Ovary (tissue), 9 donors: ENCODE measurements around the gene PSD4. TPM values are rescaled to one million over a fixed set of nuclear protein-coding genes. Genes with fewer than 3 reads are reported as not detected.

Experiments used
- DNase-seq, 5 donors: peaks; one replicate each; pipeline ENCODE4 v3.0.0-alpha.2; 2019 to 2020
- H3K27ac ChIP-seq, 2 donors: fragments of 200-600 bp; one replicate each; pipeline versions ENCODE4 v1.5.1 to v1.8.0; 2019 to 2022
- H3K27me3 ChIP-seq: fragments of 200-600 bp; one replicate; pipeline ENCODE4 v1.8.0; 2022
- H3K36me3 ChIP-seq: fragments of 200-600 bp; sonication (generic); one replicate; pipeline ENCODE4 v1.5.1; 2019
- H3K4me1 ChIP-seq: one replicate; pipeline ENCODE4 v1.8.1; 2013; ENCODE audit warnings: mild to moderate bottlenecking, moderate library complexity; ENCODE audit not compliant: insufficient read depth
- H3K4me3 ChIP-seq: fragments of 200-600 bp; sonication (generic); one replicate; pipeline ENCODE4 v1.5.1; 2017
- H3K9me3 ChIP-seq, 2 donors: fragments of 200-600 bp in 1 of 2; sonication (generic) in 1 of 2; one replicate each; pipeline versions ENCODE4 v1.5.1 to v1.8.1; 2013 to 2019; ENCODE audit warnings: mild to moderate bottlenecking in 1 of 2, moderate library complexity in 1 of 2
- CTCF ChIP-seq, 3 donors: fragments of 450-650 bp in 2 of 3; fragments of 200-600 bp in 1 of 3; IDR thresholded peaks; one replicate each; pipeline versions ENCODE4 v1.5.1 to v1.8.0; 2016 to 2022; ENCODE audit warnings: antibody characterized with exemption in 3 of 3, mild to moderate bottlenecking in 1 of 3
- EP300 ChIP-seq: sonication (generic); formaldehyde crosslinking; IDR thresholded peaks from one replicate; pipeline ENCODE4 v1.6.1; 2017; ENCODE audit warnings: antibody characterized with exemption
- POLR2A ChIP-seq: fragments of 450-650 bp; IDR thresholded peaks from one replicate; pipeline ENCODE4 v1.6.1; 2017; ENCODE audit warnings: antibody characterized with exemption, mild to moderate bottlenecking, moderate library complexity
- WGBS, 3 donors: extraction: QIAGEN DNeasy Blood & Tissue Kit in 1 of 3; methylation state at CpG; one replicate each; pipeline versions ENCODE4 v1.1.5 to v1.1.7; 2013 to 2017; 5-methylcytosine and 5-hydroxymethylcytosine counted together
- intact Hi-C, 4 donors: fragments of 100-400 bp; cut with DNase I; formaldehyde crosslinking; loops; one replicate each; pipeline versions ENCODE4 v1.11.0 to v1.15.1; 2022 to 2023
- polyA plus RNA-seq, 2 donors: library from polyadenylated mRNA; stranded (reverse); fragments of 200-250 nt in 1 of 2; fragments of 350-450 nt in 1 of 2; fragmentation: Illumina TruSeq in 1 of 2; extraction: RNeasy Lipid Tissue Mini Kit (QIAGEN cat#74804) in 1 of 2; gene quantifications; one replicate each; pipeline ENCODE4 v1.2.3, GENCODE V29; 2013 to 2014
- total RNA-seq, 7 donors: library from RNA; depleted of rRNA in 2 of 7; stranded (reverse); fragments of >200 nt in 2 of 7; fragmentation: NEBNext Ultra II Directional in 3 of 7; extraction: Animal tissue kit (Norgen Biotek cat#: 25700) in 3 of 7; gene quantifications; one replicate each; pipeline versions ENCODE4 v1.1.0 to v1.2.4, GENCODE V29; 2016 to 2023
- donor health status: DM: no; HTN: no; CAD: no; lungs with moderate emphysema.
- donor health status: DM: no; HTN: no; CAD: no.
- donor health status: Bipolar disorder and iron deficiency.
- donor health status: DM: yes; HTN: yes; CAD: no.
- donor health status: DM: no; HTN: no; CAD: no.
- donor health status: DM: yes; HTN: yes; CAD: no.

PSD4 gene
- total and polyA plus RNA-seq, 9 donors = 1.2 to 14.1 (median 3.4) TPM

GRCh38 chr2:113227290-113227689 is 53.5 kb downstream of the PSD4 start:
- TF ChIP-seq EP300 (no peak), CTCF (IDR thresholded peaks at IDR 0.05) (no peak)
- H3K27me3 ChIP-seq = no peaks in the 10 kb centered on the region
- 91 to 97% (median 92%) methylated on average over 1 of the region's 1 CpG for WGBS, 3 donors
- no peaks in the 10 kb centered on the region for H3K4me1 ChIP-seq
- no peak for DNase-seq
- H3K36me3 ChIP-seq = no peaks in the 10 kb centered on the region
- intact Hi-C loops = no loop called here
- no peaks in the 10 kb centered on the region for H3K9me3 ChIP-seq
- no peak overlapping the region for H3K27ac ChIP-seq
- no peak overlapping the region for H3K4me3 ChIP-seq

DNA sequence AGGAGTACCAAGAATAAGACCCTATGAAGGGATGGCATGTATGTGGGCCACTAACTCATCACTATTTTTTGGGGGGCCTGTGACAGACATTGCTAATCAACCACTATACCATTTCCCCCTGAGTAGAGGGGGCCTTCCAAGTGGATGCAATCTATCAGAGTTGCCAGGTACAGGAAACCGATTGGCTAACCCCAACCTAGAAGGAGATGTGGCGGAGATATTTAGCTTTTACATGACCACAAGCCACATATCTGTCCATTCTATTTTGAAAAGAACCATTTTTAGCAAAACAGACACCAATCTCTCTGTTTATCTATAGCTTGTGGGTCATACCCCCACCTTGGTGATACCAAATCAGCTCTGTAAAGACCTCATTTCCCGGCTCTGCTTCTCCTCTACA is 53.9 kb downstream of the PSD4 start:
- no peak for DNase-seq
- H3K27me3 ChIP-seq = no peaks in the 10 kb centered on the region
- no peak overlapping the region for H3K27ac ChIP-seq
- no peaks in the 10 kb centered on the region for H3K4me1 ChIP-seq
- intact Hi-C loops = no loop called here
- H3K9me3 ChIP-seq = no peaks in the 10 kb centered on the region
- H3K4me3 ChIP-seq = no peak overlapping the region
- TF ChIP-seq CTCF (IDR thresholded peaks at IDR 0.05) (no peak), EP300 (no peak), POLR2A (no peak)
- H3K36me3 ChIP-seq = no peaks in the 10 kb centered on the region
- 94 to 96% (median 95%) methylated on average over 3 of the region's 3 CpGs for WGBS, 3 donors

- Histone ChIP-seq H3K27ac (no peak overlapping the region), H3K4me3 (no peak overlapping the region), H3K9me3 (no peaks in the 10 kb centered on the region), H3K4me1 (no peaks in the 10 kb centered on the region), H3K36me3 (no peaks in the 10 kb centered on the region), H3K27me3 (no peaks in the 10 kb centered on the region)
- TF ChIP-seq EP300 = no peak
- no peak for TF ChIP-seq POLR2A
- no peak for TF ChIP-seq CTCF (IDR thresholded peaks at IDR 0.05)
- 95 to 100% (median 98%) methylated on average over 1 of the region's 1 CpG for WGBS, 3 donors
- DNase-seq = no peak
- intact Hi-C loops = no loop called here
These were observed 54.6 kb downstream of the PSD4 start for GRCh38 chr2:113228351-113228750.

- Histone ChIP-seq H3K27me3 (no peaks in the 10 kb centered on the region), H3K36me3 (no peaks in the 10 kb centered on the region), H3K27ac (no peak overlapping the region), H3K4me3 (no peak overlapping the region), H3K4me1 (no peaks in the 10 kb centered on the region), H3K9me3 (no peaks in the 10 kb centered on the region)
- WGBS, 3 donors = 58 to 78% (median 59%) methylated on average over 3 of the region's 3 CpGs
- no peak for TF ChIP-seq POLR2A
- no peak for TF ChIP-seq CTCF (IDR thresholded peaks at IDR 0.05)
- no peak for TF ChIP-seq EP300
- DNase-seq = no peak
- intact Hi-C loops = no loop called here
These were observed 55.4 kb downstream of the PSD4 start for GRCh38 chr2:113228991-113229716.
